Measurements from ENCODE around the gene HDAC9.

DNA sequence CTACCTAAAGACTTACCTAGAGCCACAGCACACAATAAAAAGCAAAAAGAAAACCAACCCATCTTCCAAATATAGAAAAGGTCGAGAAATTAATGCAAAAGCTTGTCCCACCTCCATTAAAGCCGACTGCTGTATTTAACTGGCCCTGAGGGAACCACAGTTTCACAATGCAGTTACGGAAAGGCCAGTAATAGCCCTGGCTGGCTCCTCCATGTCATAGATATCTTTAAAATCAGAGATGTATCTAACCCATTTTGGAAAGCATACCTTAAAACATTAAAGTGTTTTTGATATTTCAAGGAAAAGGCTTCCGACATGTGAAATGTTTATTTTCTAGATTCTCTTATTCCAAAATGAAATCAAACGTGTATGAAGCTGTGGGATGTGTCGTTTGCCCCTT is 23.0 kb downstream of the HDAC9 start:
- no peak for TF ChIP-seq EZH2phosphoT487 (IDR thresholded peaks at IDR 0.05)
- TF ChIP-seq, protein P1, sequence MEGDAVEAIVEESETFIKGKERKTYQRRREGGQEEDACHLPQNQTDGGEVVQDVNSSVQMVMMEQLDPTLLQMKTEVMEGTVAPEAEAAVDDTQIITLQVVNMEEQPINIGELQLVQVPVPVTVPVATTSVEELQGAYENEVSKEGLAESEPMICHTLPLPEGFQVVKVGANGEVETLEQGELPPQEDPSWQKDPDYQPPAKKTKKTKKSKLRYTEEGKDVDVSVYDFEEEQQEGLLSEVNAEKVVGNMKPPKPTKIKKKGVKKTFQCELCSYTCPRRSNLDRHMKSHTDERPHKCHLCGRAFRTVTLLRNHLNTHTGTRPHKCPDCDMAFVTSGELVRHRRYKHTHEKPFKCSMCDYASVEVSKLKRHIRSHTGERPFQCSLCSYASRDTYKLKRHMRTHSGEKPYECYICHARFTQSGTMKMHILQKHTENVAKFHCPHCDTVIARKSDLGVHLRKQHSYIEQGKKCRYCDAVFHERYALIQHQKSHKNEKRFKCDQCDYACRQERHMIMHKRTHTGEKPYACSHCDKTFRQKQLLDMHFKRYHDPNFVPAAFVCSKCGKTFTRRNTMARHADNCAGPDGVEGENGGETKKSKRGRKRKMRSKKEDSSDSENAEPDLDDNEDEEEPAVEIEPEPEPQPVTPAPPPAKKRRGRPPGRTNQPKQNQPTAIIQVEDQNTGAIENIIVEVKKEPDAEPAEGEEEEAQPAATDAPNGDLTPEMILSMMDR (IDR thresholded peaks at IDR 0.05) = no peak
